B cell (primary cell): ENCODE results near the gene ARPC2. TPM values are rescaled to one million over a fixed set of nuclear protein-coding genes. Genes with fewer than 3 reads are reported as not detected.

Source experiments
- ATAC-seq: fragments of 200-7000 bp; cut with Tn5 transposase; one replicate; pipeline ENCODE4 v1.10.0; 2021; ENCODE audit warnings: low read depth, mild to moderate bottlenecking, moderate number of reproducible peaks, moderate library complexity
- CTCF ChIA-PET: fragments of 350-600 bp; sonication (Branson Sonifier 250); formaldehyde crosslinking; loops from one replicate; lab custom pipeline; 2021; ENCODE audit warnings: antibody characterized with exemption, inconsistent platforms; lab: Charles Lee
- POLR2A ChIA-PET: fragments of 350-600 bp; sonication (Branson Sonifier 250); formaldehyde crosslinking; loops from one replicate; lab custom pipeline; 2021; ENCODE audit warnings: antibody characterized with exemption; lab: Charles Lee
- DNase-seq: peaks from one replicate; pipeline ENCODE4 v3.0.0; 2013
- H2AFZ ChIP-seq: 2 replicates; pipeline ENCODE4 v1.6.1; 2012; ENCODE audit warnings: mild to moderate bottlenecking, low read depth, low read length; ENCODE audit not compliant: insufficient read depth, poor library complexity, severe bottlenecking
- H3K27ac ChIP-seq, 2 donors: 1 replicate in 1 of 2; 2 replicates in 1 of 2; pipeline ENCODE4 v1.5.1; 2012 to 2013; ENCODE audit warnings: low read length in 2 of 2, mild to moderate bottlenecking in 2 of 2, moderate library complexity in 1 of 2
- H3K27me3 ChIP-seq, 4 experiments: fragments of 200-600 bp in 1 of 4; sonication (generic) in 1 of 4; replicated peaks in 1 of 4; 1 replicate in 2 of 4; 2 replicates in 2 of 4; pipeline versions ENCODE4 v1.6.1 to v1.7.0; 2013 to 2016; ENCODE audit warnings: low read length in 3 of 4, mild to moderate bottlenecking in 2 of 4, mixed read lengths in 1 of 4, moderate library complexity in 1 of 4; ENCODE audit not compliant: insufficient read depth in 4 of 4, control insufficient read depth in 3 of 4; ENCODE audit errors: control extremely low read depth in 1 of 4
- H3K36me3 ChIP-seq, 2 experiments: replicated peaks in 1 of 2; 1 replicate in 1 of 2; 2 replicates in 1 of 2; pipeline versions ENCODE4 v1.6.1 to v1.7.1; 2013; ENCODE audit warnings: low read length in 1 of 2; ENCODE audit not compliant: insufficient read depth in 2 of 2, control insufficient read depth in 1 of 2; ENCODE audit errors: control extremely low read depth in 1 of 2, extremely low read depth in 1 of 2
- H3K4me1 ChIP-seq, 2 donors: fragments of 200-600 bp in 1 of 2; sonication (generic) in 1 of 2; 1 replicate in 1 of 2; 2 replicates in 1 of 2; pipeline versions ENCODE4 v1.5.1 to v1.6.1; 2013 to 2017; ENCODE audit warnings: low read length in 2 of 2; ENCODE audit not compliant: control insufficient read depth in 2 of 2, insufficient read depth in 2 of 2
- H3K4me2 ChIP-seq: replicated peaks from 2 replicates; pipeline ENCODE3; 2012; ENCODE audit warnings: mild to moderate bottlenecking, low read depth, low read length; ENCODE audit not compliant: poor library complexity, severe bottlenecking
- H3K4me3 ChIP-seq, 5 experiments: fragments of 200-600 bp in 1 of 5; sonication (generic) in 1 of 5; 1 replicate in 3 of 5; 2 replicates in 2 of 5; pipeline versions ENCODE4 v1.5.1 to v1.7.0; 2011 to 2016; ENCODE audit warnings: low read length in 4 of 5, mild to moderate bottlenecking in 4 of 5, low read depth in 2 of 5, control low read depth in 1 of 5, moderate library complexity in 1 of 5; ENCODE audit not compliant: insufficient read depth in 1 of 5; ENCODE audit errors: control extremely low read depth in 1 of 5, extremely low read depth in 1 of 5
- H3K79me2 ChIP-seq: fragments of 200-600 bp; sonication (generic); one replicate; pipeline ENCODE4 v1.6.0; 2016; ENCODE audit warnings: low read length; ENCODE audit not compliant: control insufficient read depth, insufficient read depth
- H3K9ac ChIP-seq: fragments of 200-600 bp; sonication (generic); 2 replicates; pipeline ENCODE4 v1.6.1; 2017; ENCODE audit warnings: mild to moderate bottlenecking, low read length, moderate library complexity
- H3K9me3 ChIP-seq, 3 donors: one replicate each; pipeline versions ENCODE4 v1.6.1 to v1.7.1; 2013; ENCODE audit warnings: low read length in 2 of 3; ENCODE audit not compliant: control insufficient read depth in 2 of 3, insufficient read depth in 1 of 3; ENCODE audit errors: control extremely low read depth in 1 of 3
- H4K20me1 ChIP-seq: 2 replicates; pipeline ENCODE4 v1.6.0; 2012; ENCODE audit warnings: mild to moderate bottlenecking, low read length; ENCODE audit not compliant: insufficient read depth, control insufficient read depth, poor library complexity, severe bottlenecking
- H3K27ac Mint-ChIP-seq: one replicate; pipeline ENCODE4 v1.8.0; 2021; ENCODE audit warnings: mixed read lengths
- H3K27me3 Mint-ChIP-seq: one replicate; pipeline ENCODE4 v1.8.0; 2021; ENCODE audit warnings: mixed read lengths
- H3K4me1 Mint-ChIP-seq: one replicate; pipeline ENCODE4 v1.8.0; 2021; ENCODE audit warnings: mixed read lengths
- H3K4me3 Mint-ChIP-seq: one replicate; pipeline ENCODE4 v1.8.0; 2021; ENCODE audit warnings: mixed read lengths
- H3K9me3 Mint-ChIP-seq: one replicate; pipeline ENCODE4 v1.8.0; 2022; ENCODE audit warnings: mixed read lengths; ENCODE audit not compliant: insufficient read depth
- CTCF ChIP-seq: fragments of 200-600 bp; IDR thresholded peaks from one replicate; pipeline ENCODE4 v1.8.0; 2022; ENCODE audit warnings: antibody characterized with exemption, mild to moderate bottlenecking
- EZH2 ChIP-seq: IDR thresholded peaks from 2 replicates; pipeline ENCODE4 v1.6.1; 2012; ENCODE audit warnings: borderline replicate concordance, low read depth, mild to moderate bottlenecking, moderate library complexity, low read length; ENCODE audit not compliant: insufficient read depth, poor library complexity, severe bottlenecking
- WGBS: methylation state at CpG from one replicate; pipeline ENCODE4 v1.1.5; 2013; ENCODE audit warnings: missing lambda C conversion rate; ENCODE audit not compliant: insufficient coverage; 5-methylcytosine and 5-hydroxymethylcytosine counted together
- intact Hi-C: fragments of 100-400 bp; cut with micrococcal nuclease; formaldehyde crosslinking; loops from one replicate; pipeline ENCODE4 v1.10.0; 2022
- polyA plus RNA-seq: library from polyadenylated mRNA; depleted of rRNA; stranded (reverse); fragments of >200 nt; gene quantifications from 2 replicates; pipeline ENCODE4 v1.2.3, GENCODE V29; 2012
- total RNA-seq, 2 donors: library from RNA; stranded (reverse); fragments of 120-200 nt in 1 of 2; gene quantifications; 1 replicate in 1 of 2; 2 replicates in 1 of 2; pipeline versions ENCODE4 v1.2.3 to v1.2.4, GENCODE V29; 2013 to 2022

Gene ARPC2
- total and polyA plus RNA-seq, 2 donors (not counting 1 experiment from before 2014, with no cell fraction given), result 314 to 343 TPM

- POLR2A ChIA-PET, result no interaction called here
- TF ChIP-seq EZH2 (no peak), CTCF (no peak)
- H3K9me3 Mint-ChIP-seq, result no peaks in the 10 kb centered on the region
- CTCF ChIA-PET, result no interaction called here
- H3K9me3 ChIP-seq, result no peaks in the 10 kb centered on the region
- ATAC-seq (peak; percentile 28), DNase-seq (no peak)
- no peak overlapping the region for H3K4me3 Mint-ChIP-seq
- peaks cover 32% of the 10 kb centered on the region for H3K79me2 ChIP-seq
- no peak overlapping the region for H3K4me3 ChIP-seq
- peak overlapping the region; percentile 3 for H3K4me2 ChIP-seq
- peaks cover 52% of the 10 kb centered on the region for H3K4me1 Mint-ChIP-seq
- peaks cover 29 to 49% of the 10 kb centered on the region in 2 donors for H3K4me1 ChIP-seq
- 90% methylated on average over 12 of the region's 17 CpGs for WGBS
- no peak overlapping the region for H2AFZ ChIP-seq
- H3K36me3 ChIP-seq, result peaks cover 0 to 51% of the 10 kb centered on the region in 2 experiments
- H3K27me3 Mint-ChIP-seq, result no peaks in the 10 kb centered on the region
- no peaks in the 10 kb centered on the region for H3K27me3 ChIP-seq
- no peak overlapping the region for H3K27ac ChIP-seq
- peaks cover 27% of the 10 kb centered on the region for H4K20me1 ChIP-seq
- intact Hi-C loops, result no loop called here
- no peak overlapping the region for H3K9ac ChIP-seq
- H3K27ac Mint-ChIP-seq, result peak overlapping the region; percentile 13
Measured at GRCh38 chr2:218263817-218264641, 47.0 kb downstream of the ARPC2 start.
